Measurements from ENCODE around the gene LDHA.

DNA sequence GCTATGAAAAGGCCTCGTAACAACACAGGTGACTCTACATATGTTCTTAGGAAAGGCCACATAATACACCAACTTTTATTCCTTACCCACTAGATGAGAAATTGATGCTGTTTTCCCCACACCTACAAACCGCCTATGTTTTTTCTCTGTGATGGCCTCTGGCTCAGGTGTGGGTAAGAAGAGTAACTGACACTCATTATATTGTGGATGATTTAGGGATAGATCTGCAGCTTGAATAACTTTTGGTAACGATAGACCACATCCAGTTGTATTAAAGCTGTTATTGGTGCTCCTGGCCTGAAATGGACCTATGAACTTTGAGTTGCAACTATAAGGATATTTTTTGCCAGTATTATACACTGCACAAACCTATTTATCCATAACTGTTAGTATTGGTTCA is 3.6 kb downstream of the LDHA start:
- TF ChIP-seq, protein P1, sequence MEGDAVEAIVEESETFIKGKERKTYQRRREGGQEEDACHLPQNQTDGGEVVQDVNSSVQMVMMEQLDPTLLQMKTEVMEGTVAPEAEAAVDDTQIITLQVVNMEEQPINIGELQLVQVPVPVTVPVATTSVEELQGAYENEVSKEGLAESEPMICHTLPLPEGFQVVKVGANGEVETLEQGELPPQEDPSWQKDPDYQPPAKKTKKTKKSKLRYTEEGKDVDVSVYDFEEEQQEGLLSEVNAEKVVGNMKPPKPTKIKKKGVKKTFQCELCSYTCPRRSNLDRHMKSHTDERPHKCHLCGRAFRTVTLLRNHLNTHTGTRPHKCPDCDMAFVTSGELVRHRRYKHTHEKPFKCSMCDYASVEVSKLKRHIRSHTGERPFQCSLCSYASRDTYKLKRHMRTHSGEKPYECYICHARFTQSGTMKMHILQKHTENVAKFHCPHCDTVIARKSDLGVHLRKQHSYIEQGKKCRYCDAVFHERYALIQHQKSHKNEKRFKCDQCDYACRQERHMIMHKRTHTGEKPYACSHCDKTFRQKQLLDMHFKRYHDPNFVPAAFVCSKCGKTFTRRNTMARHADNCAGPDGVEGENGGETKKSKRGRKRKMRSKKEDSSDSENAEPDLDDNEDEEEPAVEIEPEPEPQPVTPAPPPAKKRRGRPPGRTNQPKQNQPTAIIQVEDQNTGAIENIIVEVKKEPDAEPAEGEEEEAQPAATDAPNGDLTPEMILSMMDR (IDR thresholded peaks at IDR 0.05), result no peak
- TF ChIP-seq POLR2A (IDR thresholded peaks at IDR 0.05), result no peak

All from body of pancreas (tissue), 4 donors.